OCI-LY3 (cell line): ENCODE data around the gene ZNF280B.

Experiments
- H2AFZ ChIP-seq: fragments of 200-600, 300-600 bp; shearing (Covaris generic); 2 replicates; pipeline ENCODE4 v1.6.0; 2014; ENCODE audit warnings: antibody characterized with exemption, low read depth, low read length
- H3K27ac ChIP-seq: fragments of 200-600, 300-600 bp; sonication (generic); 2 replicates; pipeline ENCODE4 v1.5.1; 2014; ENCODE audit warnings: mild to moderate bottlenecking, low read length, moderate library complexity, mixed read lengths
- H3K27me3 ChIP-seq: fragments of 200-600, 300-600 bp; sonication (generic); 2 replicates; pipeline ENCODE4 v1.6.1; 2014; ENCODE audit warnings: low read depth, low read length, mixed read lengths
- H3K36me3 ChIP-seq: fragments of 200-600, 300-600 bp; sonication (generic); replicated peaks from 2 replicates; pipeline ENCODE3; 2014; ENCODE audit warnings: low read depth, low read length, mixed read lengths
- H3K4me1 ChIP-seq: fragments of 300-600, 200-600 bp; sonication (generic); 2 replicates; pipeline ENCODE4 v1.6.1; 2014; ENCODE audit warnings: low read length, mixed read lengths
- H3K4me2 ChIP-seq: fragments of 200-600, 300-600 bp; sonication (generic); 2 replicates; pipeline ENCODE4 v1.6.1; 2014; ENCODE audit warnings: low read length, mixed read lengths
- H3K4me3 ChIP-seq: fragments of 300-600, 200-600 bp; sonication (generic); 2 replicates; pipeline ENCODE4 v1.5.1; 2014; ENCODE audit warnings: antibody characterized with exemption, mild to moderate bottlenecking, low read length, moderate library complexity
- H3K79me2 ChIP-seq: fragments of 300-600, 200-600 bp; shearing (Covaris generic); 2 replicates; pipeline ENCODE4 v1.6.1; 2014; ENCODE audit warnings: mild to moderate bottlenecking, low read length, mixed read lengths
- H3K9ac ChIP-seq: fragments of 300-600, 200-600 bp; shearing (Covaris generic); 2 replicates; pipeline ENCODE4 v1.6.0; 2014; ENCODE audit warnings: mild to moderate bottlenecking, low read length, moderate library complexity
- H3K9me3 ChIP-seq: fragments of 200-600, 300-600 bp; shearing (Covaris generic); 2 replicates; pipeline ENCODE4 v1.6.1; 2014; ENCODE audit warnings: low read length, mixed read lengths; ENCODE audit not compliant: insufficient read depth
- H4K20me1 ChIP-seq: fragments of 200-600, 300-600 bp; sonication (generic); 2 replicates; pipeline ENCODE4 v1.6.1; 2016; ENCODE audit warnings: low read length, mixed read lengths; ENCODE audit not compliant: insufficient read depth
- EZH2phosphoT487 ChIP-seq: fragments of 200-600 bp; shearing (Covaris generic); IDR thresholded peaks from 2 replicates; pipeline ENCODE4 v1.6.1; 2018; ENCODE audit warnings: antibody characterized with exemption, mixed run types, low read depth
- TF ChIP-seq, protein P1 (sequence below): fragments of 200-600, 300-600 bp; sonication (generic); IDR thresholded peaks from 2 replicates; pipeline ENCODE4 v1.5.1; 2014; ENCODE audit warnings: antibody characterized with exemption, low read length, low read depth

The ZNF280B gene

DNA sequence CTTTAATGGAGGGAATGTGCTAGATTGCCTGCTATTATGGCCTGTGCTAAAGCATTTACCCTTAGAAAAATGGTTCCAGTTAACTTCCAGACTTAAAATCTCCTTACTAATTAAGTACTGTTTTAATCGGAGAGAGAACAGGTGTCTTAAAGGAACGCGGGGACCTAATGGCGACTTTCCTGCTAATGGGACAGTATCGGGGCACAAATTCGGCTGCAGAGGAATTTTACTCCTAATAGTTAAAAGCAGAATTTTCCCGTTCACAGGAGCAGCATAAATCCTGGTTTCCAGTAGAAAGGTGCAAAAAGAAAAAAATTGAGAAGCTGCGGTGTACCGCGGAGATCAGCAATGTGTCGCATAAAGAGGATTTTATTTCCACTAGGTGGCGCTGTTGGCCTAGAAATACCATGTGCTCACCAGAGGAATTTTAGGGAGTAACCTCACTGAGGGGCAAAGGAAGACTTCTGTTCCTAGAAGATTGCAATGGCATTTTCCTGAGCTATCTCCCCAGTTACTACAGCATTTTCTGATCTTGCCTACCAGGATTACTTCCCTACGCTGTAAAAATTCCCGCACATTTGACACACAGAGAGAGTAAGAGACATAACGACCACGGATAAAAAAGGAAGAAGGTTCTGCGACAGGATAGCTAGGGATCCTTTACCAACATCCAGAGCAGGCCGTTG lies 44.5 kb downstream of the ZNF280B start:
- Histone ChIP-seq H4K20me1 (no peaks in the 10 kb centered on the region), H3K27ac (no peak overlapping the region), H3K36me3 (no peaks in the 10 kb centered on the region), H3K9me3 (peaks cover 14% of the 10 kb centered on the region), H3K4me3 (peak overlapping the region; percentile 74), H3K27me3 (peaks cover 24% of the 10 kb centered on the region), H3K79me2 (no peaks in the 10 kb centered on the region), H3K9ac (no peak overlapping the region), H3K4me2 (peak overlapping the region; percentile 86), H3K4me1 (peaks cover 9% of the 10 kb centered on the region; the same call in 1 of the 2 replicates), H2AFZ (no peak overlapping the region)
- TF ChIP-seq, protein P1, sequence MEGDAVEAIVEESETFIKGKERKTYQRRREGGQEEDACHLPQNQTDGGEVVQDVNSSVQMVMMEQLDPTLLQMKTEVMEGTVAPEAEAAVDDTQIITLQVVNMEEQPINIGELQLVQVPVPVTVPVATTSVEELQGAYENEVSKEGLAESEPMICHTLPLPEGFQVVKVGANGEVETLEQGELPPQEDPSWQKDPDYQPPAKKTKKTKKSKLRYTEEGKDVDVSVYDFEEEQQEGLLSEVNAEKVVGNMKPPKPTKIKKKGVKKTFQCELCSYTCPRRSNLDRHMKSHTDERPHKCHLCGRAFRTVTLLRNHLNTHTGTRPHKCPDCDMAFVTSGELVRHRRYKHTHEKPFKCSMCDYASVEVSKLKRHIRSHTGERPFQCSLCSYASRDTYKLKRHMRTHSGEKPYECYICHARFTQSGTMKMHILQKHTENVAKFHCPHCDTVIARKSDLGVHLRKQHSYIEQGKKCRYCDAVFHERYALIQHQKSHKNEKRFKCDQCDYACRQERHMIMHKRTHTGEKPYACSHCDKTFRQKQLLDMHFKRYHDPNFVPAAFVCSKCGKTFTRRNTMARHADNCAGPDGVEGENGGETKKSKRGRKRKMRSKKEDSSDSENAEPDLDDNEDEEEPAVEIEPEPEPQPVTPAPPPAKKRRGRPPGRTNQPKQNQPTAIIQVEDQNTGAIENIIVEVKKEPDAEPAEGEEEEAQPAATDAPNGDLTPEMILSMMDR = peak; percentile 69
- no peak for TF ChIP-seq EZH2phosphoT487

DNA sequence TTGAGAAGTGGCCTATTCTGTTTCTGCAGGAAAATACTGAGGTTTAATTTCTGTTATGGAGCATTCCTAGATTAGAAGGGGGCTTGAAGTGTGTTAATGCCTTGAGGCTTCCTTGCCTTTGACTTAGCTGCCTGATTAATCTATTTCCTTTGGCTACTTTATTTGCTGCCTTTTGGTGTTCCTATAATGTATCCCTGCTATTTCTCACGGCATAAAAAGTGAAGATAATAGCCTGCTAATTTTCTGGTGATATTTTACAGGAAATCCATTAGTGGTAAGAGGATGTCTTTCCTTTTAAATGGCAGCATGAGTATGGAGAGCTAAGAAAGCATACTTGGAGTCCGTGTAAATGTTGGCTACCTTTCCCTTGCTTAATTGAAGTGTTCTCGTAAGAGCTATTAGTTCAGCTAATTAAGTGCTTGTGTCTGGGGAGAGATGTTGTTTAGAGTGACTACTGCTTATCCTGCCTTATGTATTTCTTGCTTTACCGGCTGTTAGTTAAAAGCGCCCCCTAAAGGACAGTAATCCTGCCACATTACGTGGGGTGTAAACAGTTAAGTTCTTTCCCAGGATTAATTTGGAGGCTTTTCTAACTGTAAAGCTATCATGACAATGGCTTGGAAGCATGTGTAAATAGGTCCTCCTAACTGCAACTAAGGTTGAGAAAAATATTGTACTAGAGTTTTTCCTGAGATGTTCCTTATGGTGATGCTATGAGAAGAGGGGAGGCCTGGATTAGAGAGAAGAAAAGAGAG lies 45.6 kb downstream of the ZNF280B start:
- Histone ChIP-seq H4K20me1 (no peaks in the 10 kb centered on the region), H3K27me3 (peaks cover 24% of the 10 kb centered on the region), H2AFZ (no peak overlapping the region), H3K4me1 (peaks cover 9% of the 10 kb centered on the region; the same call in 1 of the 2 replicates), H3K79me2 (no peaks in the 10 kb centered on the region), H3K4me3 (no peak overlapping the region), H3K4me2 (no peak overlapping the region), H3K36me3 (no peaks in the 10 kb centered on the region), H3K9me3 (peaks cover 14% of the 10 kb centered on the region), H3K27ac (no peak overlapping the region), H3K9ac (no peak overlapping the region)
- TF ChIP-seq, protein P1 = peak; percentile 46
- no peak for TF ChIP-seq EZH2phosphoT487

- peaks cover 9% of the 10 kb centered on the region; the same call in 1 of the 2 replicates for H3K4me1 ChIP-seq
- H3K4me3 ChIP-seq = no peak overlapping the region
- H3K4me2 ChIP-seq = no peak overlapping the region
- H3K27ac ChIP-seq = no peak overlapping the region
- no peaks in the 10 kb centered on the region for H4K20me1 ChIP-seq
- H2AFZ ChIP-seq = no peak overlapping the region
- no peaks in the 10 kb centered on the region for H3K79me2 ChIP-seq
- peaks cover 24% of the 10 kb centered on the region for H3K27me3 ChIP-seq
- H3K36me3 ChIP-seq = no peaks in the 10 kb centered on the region
- H3K9me3 ChIP-seq = peaks cover 14% of the 10 kb centered on the region
- H3K9ac ChIP-seq = no peak overlapping the region
- TF ChIP-seq, protein P1 = no peak
- TF ChIP-seq EZH2phosphoT487 = no peak
Observed at GRCh38 chr22:22461583-22461982, 47.0 kb downstream of the ZNF280B start.

DNA sequence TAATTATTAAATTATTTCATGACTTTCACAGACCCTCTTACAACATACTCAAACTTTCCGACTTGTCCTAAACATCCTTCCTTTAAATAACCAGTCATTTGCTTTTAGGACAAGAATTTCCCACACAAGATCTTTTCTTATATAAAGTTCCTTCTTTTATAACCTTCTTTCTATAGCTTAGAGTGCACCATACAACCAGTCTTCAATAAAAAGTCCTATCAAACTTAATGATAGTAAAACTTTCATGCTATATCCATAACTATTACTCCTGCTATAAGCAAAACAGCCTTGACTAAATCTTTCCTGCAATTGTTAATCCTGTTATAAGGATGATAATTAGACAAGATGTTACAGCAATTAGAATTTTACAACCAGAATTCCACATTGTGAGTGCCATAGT lies 47.4 kb downstream of the ZNF280B start:
- Histone ChIP-seq H3K4me2 (no peak overlapping the region), H3K27me3 (peaks cover 23% of the 10 kb centered on the region), H2AFZ (no peak overlapping the region), H3K79me2 (no peaks in the 10 kb centered on the region), H3K4me3 (no peak overlapping the region), H3K27ac (no peak overlapping the region), H3K9me3 (peaks cover 14% of the 10 kb centered on the region), H3K9ac (no peak overlapping the region), H3K36me3 (no peaks in the 10 kb centered on the region), H3K4me1 (peaks cover 9% of the 10 kb centered on the region; the same call in 1 of the 2 replicates), H4K20me1 (no peaks in the 10 kb centered on the region)
- TF ChIP-seq EZH2phosphoT487 = no peak
- TF ChIP-seq, protein P1 = no peak
